Ovary (tissue), 9 donors: ENCODE measurements around the gene BNC2. TPM values are rescaled to one million over a fixed set of nuclear protein-coding genes. Genes with fewer than 3 reads are reported as not detected.

Source experiments
- DNase-seq, 5 donors: peaks; one replicate each; pipeline ENCODE4 v3.0.0-alpha.2; 2019 to 2020
- H3K27ac ChIP-seq, 2 donors: fragments of 200-600 bp; one replicate each; pipeline versions ENCODE4 v1.5.1 to v1.8.0; 2019 to 2022
- H3K27me3 ChIP-seq: fragments of 200-600 bp; one replicate; pipeline ENCODE4 v1.8.0; 2022
- H3K36me3 ChIP-seq: fragments of 200-600 bp; sonication (generic); one replicate; pipeline ENCODE4 v1.5.1; 2019
- H3K4me1 ChIP-seq: one replicate; pipeline ENCODE4 v1.8.1; 2013; ENCODE audit warnings: mild to moderate bottlenecking, moderate library complexity; ENCODE audit not compliant: insufficient read depth
- H3K4me3 ChIP-seq: fragments of 200-600 bp; sonication (generic); one replicate; pipeline ENCODE4 v1.5.1; 2017
- H3K9me3 ChIP-seq, 2 donors: fragments of 200-600 bp in 1 of 2; sonication (generic) in 1 of 2; one replicate each; pipeline versions ENCODE4 v1.5.1 to v1.8.1; 2013 to 2019; ENCODE audit warnings: mild to moderate bottlenecking in 1 of 2, moderate library complexity in 1 of 2
- EP300 ChIP-seq: sonication (generic); formaldehyde crosslinking; IDR thresholded peaks from one replicate; pipeline ENCODE4 v1.6.1; 2017; ENCODE audit warnings: antibody characterized with exemption
- POLR2A ChIP-seq: fragments of 450-650 bp; IDR thresholded peaks from one replicate; pipeline ENCODE4 v1.6.1; 2017; ENCODE audit warnings: antibody characterized with exemption, mild to moderate bottlenecking, moderate library complexity
- WGBS, 3 donors: extraction: QIAGEN DNeasy Blood & Tissue Kit in 1 of 3; methylation state at CpG; one replicate each; pipeline versions ENCODE4 v1.1.5 to v1.1.7; 2013 to 2017; 5-methylcytosine and 5-hydroxymethylcytosine counted together
- intact Hi-C, 4 donors: fragments of 100-400 bp; cut with DNase I; formaldehyde crosslinking; loops; one replicate each; pipeline versions ENCODE4 v1.11.0 to v1.15.1; 2022 to 2023
- polyA plus RNA-seq, 2 donors: library from polyadenylated mRNA; stranded (reverse); fragments of 200-250 nt in 1 of 2; fragments of 350-450 nt in 1 of 2; fragmentation: Illumina TruSeq in 1 of 2; extraction: RNeasy Lipid Tissue Mini Kit (QIAGEN cat#74804) in 1 of 2; gene quantifications; one replicate each; pipeline ENCODE4 v1.2.3, GENCODE V29; 2013 to 2014
- total RNA-seq, 7 donors: library from RNA; depleted of rRNA in 2 of 7; stranded (reverse); fragments of >200 nt in 2 of 7; fragmentation: NEBNext Ultra II Directional in 3 of 7; extraction: Animal tissue kit (Norgen Biotek cat#: 25700) in 3 of 7; gene quantifications; one replicate each; pipeline versions ENCODE4 v1.1.0 to v1.2.4, GENCODE V29; 2016 to 2023
- TF ChIP-seq, protein P1 (sequence below), 3 donors: fragments of 450-650 bp in 2 of 3; fragments of 200-600 bp in 1 of 3; IDR thresholded peaks; one replicate each; pipeline versions ENCODE4 v1.5.1 to v1.8.0; 2016 to 2022; ENCODE audit warnings: antibody characterized with exemption in 3 of 3, mild to moderate bottlenecking in 1 of 3
- donor health status: DM: no; HTN: no; CAD: no; lungs with moderate emphysema.
- donor health status: DM: no; HTN: no; CAD: no.
- donor health status: Bipolar disorder and iron deficiency.
- donor health status: DM: yes; HTN: yes; CAD: no.
- donor health status: DM: no; HTN: no; CAD: no.
- donor health status: DM: yes; HTN: yes; CAD: no.

The BNC2 gene
- total and polyA plus RNA-seq, 9 donors, result 17.2 to 232 (median 197) TPM

DNA sequence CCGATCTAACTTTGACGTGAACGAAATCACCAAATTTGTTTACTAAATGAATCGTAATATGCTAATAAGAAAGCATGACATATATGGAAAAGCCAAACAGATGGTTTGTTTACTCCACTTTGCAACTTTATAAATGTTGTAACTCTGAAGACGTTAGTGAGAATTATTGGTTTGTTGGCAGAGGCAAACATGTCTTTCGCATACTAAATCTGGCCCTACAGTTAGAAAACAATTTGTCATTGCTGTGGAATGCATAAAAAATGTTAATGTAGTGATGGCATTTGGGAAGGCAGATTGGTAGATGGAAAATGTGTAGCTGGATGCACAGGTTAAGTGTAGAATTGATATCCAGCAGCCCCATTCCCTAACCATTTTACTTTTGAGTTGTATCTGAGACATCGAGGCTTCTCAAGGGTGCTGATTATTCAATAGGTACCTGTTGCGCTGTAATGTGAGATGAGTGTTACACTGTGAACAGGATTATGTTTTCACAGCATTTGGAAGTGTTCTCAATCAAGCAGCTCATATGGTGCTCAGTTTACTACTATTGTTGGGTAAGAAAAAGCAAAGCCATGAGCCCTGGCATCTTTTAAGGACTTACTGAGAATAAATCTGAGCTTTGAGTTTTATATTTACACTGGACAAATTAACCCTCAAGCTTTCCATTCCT, 444.8 kb downstream of the BNC2 start:
- DNase-seq, result no peak
- 69 to 83% (median 80%) methylated on average over 8 of the region's 8 CpGs for WGBS, 3 donors
- Histone ChIP-seq H3K27ac (no peak overlapping the region), H3K36me3 (no peaks in the 10 kb centered on the region), H3K4me1 (peaks cover 2% of the 10 kb centered on the region), H3K4me3 (no peak overlapping the region), H3K9me3 (no peaks in the 10 kb centered on the region), H3K27me3 (no peaks in the 10 kb centered on the region)
- TF ChIP-seq POLR2A (no peak), EP300 (no peak)
- TF ChIP-seq, protein P1, sequence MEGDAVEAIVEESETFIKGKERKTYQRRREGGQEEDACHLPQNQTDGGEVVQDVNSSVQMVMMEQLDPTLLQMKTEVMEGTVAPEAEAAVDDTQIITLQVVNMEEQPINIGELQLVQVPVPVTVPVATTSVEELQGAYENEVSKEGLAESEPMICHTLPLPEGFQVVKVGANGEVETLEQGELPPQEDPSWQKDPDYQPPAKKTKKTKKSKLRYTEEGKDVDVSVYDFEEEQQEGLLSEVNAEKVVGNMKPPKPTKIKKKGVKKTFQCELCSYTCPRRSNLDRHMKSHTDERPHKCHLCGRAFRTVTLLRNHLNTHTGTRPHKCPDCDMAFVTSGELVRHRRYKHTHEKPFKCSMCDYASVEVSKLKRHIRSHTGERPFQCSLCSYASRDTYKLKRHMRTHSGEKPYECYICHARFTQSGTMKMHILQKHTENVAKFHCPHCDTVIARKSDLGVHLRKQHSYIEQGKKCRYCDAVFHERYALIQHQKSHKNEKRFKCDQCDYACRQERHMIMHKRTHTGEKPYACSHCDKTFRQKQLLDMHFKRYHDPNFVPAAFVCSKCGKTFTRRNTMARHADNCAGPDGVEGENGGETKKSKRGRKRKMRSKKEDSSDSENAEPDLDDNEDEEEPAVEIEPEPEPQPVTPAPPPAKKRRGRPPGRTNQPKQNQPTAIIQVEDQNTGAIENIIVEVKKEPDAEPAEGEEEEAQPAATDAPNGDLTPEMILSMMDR (IDR thresholded peaks at IDR 0.05), result no peak
- intact Hi-C loops, result no loop called here

DNA sequence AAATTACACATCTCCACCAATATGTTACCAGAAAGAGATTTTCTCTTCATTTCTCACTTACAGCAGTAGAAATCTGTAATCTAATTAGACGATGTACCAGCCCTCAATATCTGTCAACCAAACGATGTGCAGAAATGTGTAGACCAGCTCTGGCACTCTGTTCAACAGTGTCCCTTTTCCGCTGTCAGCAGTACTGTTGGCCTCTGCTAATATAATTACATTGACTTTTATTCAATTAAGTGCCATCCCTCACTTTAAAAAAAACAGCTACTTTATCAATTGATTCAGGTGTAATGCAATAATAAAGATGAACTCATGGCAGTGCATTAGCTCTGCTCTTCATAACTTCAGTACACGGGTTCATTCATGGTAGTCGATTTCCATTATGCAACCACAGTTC, 448.4 kb downstream of the BNC2 start:
- no peaks in the 10 kb centered on the region for H3K9me3 ChIP-seq
- intact Hi-C loops, result no loop called here
- H3K4me1 ChIP-seq, result peaks cover 8% of the 10 kb centered on the region
- H3K36me3 ChIP-seq, result no peaks in the 10 kb centered on the region
- no peak overlapping the region for H3K4me3 ChIP-seq
- no peak overlapping the region for H3K27ac ChIP-seq
- 89 to 95% (median 90%) methylated on average over 5 of the region's 5 CpGs for WGBS, 3 donors
- no peaks in the 10 kb centered on the region for H3K27me3 ChIP-seq
- TF ChIP-seq EP300, result no peak
- TF ChIP-seq, protein P1 (IDR thresholded peaks at IDR 0.05), result no peak
- no peak for TF ChIP-seq POLR2A
- DNase-seq, result no peak

DNA sequence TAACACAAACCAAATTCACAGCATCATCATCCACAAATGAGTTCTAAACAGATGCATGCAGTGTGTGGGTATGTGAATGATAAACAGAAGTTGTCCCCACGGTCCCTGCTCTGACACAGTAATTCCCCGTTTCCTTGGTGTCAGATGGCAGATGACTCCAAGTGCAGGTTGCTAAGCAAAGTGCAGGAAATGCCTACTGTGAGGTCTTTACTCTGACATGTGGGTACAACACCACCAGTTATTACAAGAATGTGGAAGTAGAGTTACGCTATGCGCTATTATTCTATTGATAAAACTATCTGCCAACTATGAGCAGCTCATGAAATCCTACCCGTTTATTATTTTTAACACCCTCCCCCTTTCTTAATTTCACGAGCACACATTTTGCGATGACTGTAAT, 448.9 kb downstream of the BNC2 start:
- H3K27me3 ChIP-seq, result no peaks in the 10 kb centered on the region
- no peaks in the 10 kb centered on the region for H3K36me3 ChIP-seq
- H3K9me3 ChIP-seq, result no peaks in the 10 kb centered on the region
- peaks cover 8% of the 10 kb centered on the region for H3K4me1 ChIP-seq
- 52 to 78% (median 67%) methylated on average over 7 of the region's 7 CpGs for WGBS, 3 donors
- H3K27ac ChIP-seq, result no peak overlapping the region
- no peak for TF ChIP-seq POLR2A
- no peak for TF ChIP-seq EP300
- TF ChIP-seq, protein P1 (IDR thresholded peaks at IDR 0.05), result no peak
- intact Hi-C loops, result no loop called here
- no peak for DNase-seq
- no peak overlapping the region for H3K4me3 ChIP-seq

DNA sequence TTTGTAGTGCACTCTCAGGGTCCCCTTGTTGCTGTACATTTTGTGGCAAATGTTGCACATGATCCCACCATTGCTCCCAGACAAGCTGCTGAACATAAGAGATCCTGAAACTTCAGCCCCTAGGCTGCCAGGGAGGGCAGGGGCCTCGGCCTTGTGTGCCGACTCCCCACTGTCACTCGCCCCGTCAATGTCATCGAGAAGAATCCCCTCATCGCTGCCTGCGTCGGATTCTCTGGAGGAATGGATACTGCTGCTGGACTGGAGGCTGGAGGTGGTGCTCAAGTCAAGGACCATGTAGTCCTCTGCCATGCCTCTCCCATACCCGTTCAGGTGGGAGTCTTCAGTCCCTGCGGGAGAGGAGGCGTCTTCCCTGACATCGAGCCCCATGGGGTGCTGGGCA, 451.3 kb downstream of the BNC2 start:
- 84 to 94% (median 93%) methylated on average over 12 of the region's 12 CpGs for WGBS, 3 donors
- TF ChIP-seq, protein P1 (IDR thresholded peaks at IDR 0.05), result no peak
- no peak for TF ChIP-seq POLR2A
- no peak for TF ChIP-seq EP300
- DNase-seq, result no peak
- Histone ChIP-seq H3K9me3 (no peaks in the 10 kb centered on the region), H3K4me1 (peaks cover 13% of the 10 kb centered on the region), H3K4me3 (no peak overlapping the region), H3K36me3 (no peaks in the 10 kb centered on the region), H3K27ac (peak overlapping the region in 1 of 2 donors; percentile 6), H3K27me3 (no peaks in the 10 kb centered on the region)
- intact Hi-C loops, result loop anchor here in 2 of 4 donors (10.0 kb wide), 2 partner anchors 64 to 306 kb away; no protein-coding TSS in a partner anchor
